RWPE2 (cell line): Measurements from ENCODE around the gene PGM3.

Source experiments
- ATAC-seq: fragments of 200-7000 bp; cut with Tn5 transposase; 3 replicates; pipeline ENCODE4 v1.9.1; 2021; ENCODE audit warnings: low read depth
- DNase-seq: peaks from one replicate; pipeline ENCODE4 v3.0.0-alpha.2; 2020; ENCODE audit warnings: low spot score
- H3K27ac ChIP-seq: fragments of 450-650 bp; 2 replicates; pipeline ENCODE4 v1.5.1; 2017; ENCODE audit warnings: mild to moderate bottlenecking; ENCODE audit not compliant: poor library complexity, severe bottlenecking
- H3K27me3 ChIP-seq: fragments of 250-450 bp; sonication (Bioruptor Pico); 2 replicates; pipeline ENCODE4 v1.5.1; 2021; ENCODE audit warnings: mild to moderate bottlenecking, moderate library complexity; ENCODE audit not compliant: insufficient read depth, poor library complexity, severe bottlenecking
- H3K36me3 ChIP-seq: fragments of 250-450 bp; sonication (Bioruptor Pico); 2 replicates; pipeline ENCODE4 v1.5.1; 2020; ENCODE audit warnings: low read depth, mild to moderate bottlenecking, moderate library complexity
- H3K4me1 ChIP-seq: fragments of 250-450 bp; sonication (Bioruptor Pico); 2 replicates; pipeline ENCODE4 v1.5.1; 2021; ENCODE audit warnings: mild to moderate bottlenecking, moderate library complexity; ENCODE audit not compliant: insufficient read depth, poor library complexity, severe bottlenecking
- H3K4me3 ChIP-seq: fragments of 250-450 bp; sonication (Bioruptor Pico); 2 replicates; pipeline ENCODE4 v1.5.1; 2021; ENCODE audit warnings: mild to moderate bottlenecking, moderate library complexity; ENCODE audit not compliant: severe bottlenecking
- H3K9me3 ChIP-seq: fragments of 250-450 bp; sonication (Bioruptor Pico); 2 replicates; pipeline ENCODE4 v1.5.1; 2021; ENCODE audit warnings: mild to moderate bottlenecking, moderate library complexity; ENCODE audit not compliant: severe bottlenecking
- CTCF ChIP-seq: fragments of 450-650 bp; IDR thresholded peaks from one replicate; pipeline ENCODE4 v1.5.1; 2017; ENCODE audit warnings: mild to moderate bottlenecking, moderate library complexity; ENCODE audit not compliant: poor library complexity, severe bottlenecking

The PGM3 gene

GRCh38 chr6:83138118-83138722 lies 54.8 kb downstream of the PGM3 start:
- no peak for DNase-seq
- peaks cover 36% of the 10 kb centered on the region for H3K36me3 ChIP-seq

DNA sequence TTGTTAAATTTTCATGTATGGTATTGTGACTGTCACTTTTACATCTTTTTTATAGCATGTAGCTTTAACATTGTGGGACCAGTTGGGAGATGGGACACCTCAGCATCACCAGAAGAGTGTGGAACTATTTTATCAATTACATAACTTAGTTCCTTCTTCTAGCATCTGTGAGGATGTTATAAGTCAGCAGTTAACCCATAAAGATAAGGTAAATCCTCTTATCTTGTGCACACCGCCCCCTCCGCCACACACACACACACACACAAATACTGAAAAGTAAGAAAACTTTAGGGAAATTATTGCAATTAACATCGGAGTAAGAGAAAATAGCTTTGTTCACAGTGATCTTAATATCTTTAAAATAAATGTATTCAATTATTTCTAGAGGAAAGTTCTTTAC lies 60.9 kb downstream of the PGM3 start:
- no peak for DNase-seq

More at GRCh38 chr6:83138118-83138722, 54.8 kb downstream of the PGM3 start:
- peak; percentile 88 for ATAC-seq
- Histone ChIP-seq H3K4me1 (peaks cover 10% of the 10 kb centered on the region), H3K4me3 (no peak overlapping the region), H3K9me3 (no peaks in the 10 kb centered on the region), H3K27ac (peak overlapping the region; percentile 29), H3K27me3 (no peaks in the 10 kb centered on the region)
- TF ChIP-seq CTCF = no peak

DNA sequence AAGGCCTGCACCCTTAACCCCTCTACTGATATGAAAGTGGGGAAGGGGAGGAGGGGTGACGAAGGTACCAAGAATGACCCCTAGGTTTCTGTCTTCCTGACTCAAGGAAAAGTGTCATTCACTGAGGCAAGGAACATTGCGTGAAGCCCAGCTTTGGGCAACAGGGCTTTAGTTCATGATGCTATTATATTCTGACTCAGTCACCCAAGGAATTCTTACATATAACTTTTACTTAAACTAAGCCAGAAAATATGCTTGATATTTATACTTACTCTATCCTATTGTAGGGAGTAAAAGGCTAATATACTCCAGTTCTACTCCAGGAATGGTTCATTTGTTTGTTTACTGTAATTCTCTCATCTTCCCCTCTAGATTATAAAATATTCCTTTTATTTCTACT lies 65.1 kb downstream of the PGM3 start:
- ATAC-seq (no peak), DNase-seq (no peak)
- H3K27me3 ChIP-seq = no peaks in the 10 kb centered on the region
- H3K9me3 ChIP-seq = no peaks in the 10 kb centered on the region
- no peak for TF ChIP-seq CTCF
- no peak overlapping the region for H3K27ac ChIP-seq
- H3K4me1 ChIP-seq = no peaks in the 10 kb centered on the region
- H3K36me3 ChIP-seq = peaks cover 65% of the 10 kb centered on the region
- no peak overlapping the region for H3K4me3 ChIP-seq

More for the DNA sequence above, 60.9 kb downstream of the PGM3 start:
- Histone ChIP-seq H3K4me1 (no peaks in the 10 kb centered on the region), H3K36me3 (peaks cover 44% of the 10 kb centered on the region), H3K4me3 (no peak overlapping the region), H3K9me3 (no peaks in the 10 kb centered on the region), H3K27me3 (no peaks in the 10 kb centered on the region), H3K27ac (no peak overlapping the region)
- no peak for ATAC-seq
- no peak for TF ChIP-seq CTCF

DNA sequence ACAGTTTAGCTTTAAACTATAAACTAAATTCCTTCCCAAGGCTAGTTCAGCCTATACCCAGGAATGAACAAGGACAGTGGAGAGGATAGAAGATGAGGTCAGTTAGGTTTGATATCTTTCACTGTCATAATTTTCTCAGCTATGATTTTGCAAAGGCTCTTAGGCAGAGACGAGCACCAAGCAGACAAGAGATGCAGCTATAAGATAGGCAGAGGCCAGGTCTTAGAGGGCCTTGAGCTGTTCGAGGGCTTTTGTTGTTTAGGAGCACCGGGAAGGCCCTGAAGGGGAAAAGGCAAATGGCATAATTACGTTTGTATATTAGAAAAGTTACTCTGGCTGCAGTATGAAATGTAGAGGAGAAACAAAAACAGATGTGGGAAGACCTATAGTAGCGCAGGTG lies 65.8 kb downstream of the PGM3 start:
- no peak for TF ChIP-seq CTCF
- no peaks in the 10 kb centered on the region for H3K4me1 ChIP-seq
- no peak for ATAC-seq
- no peaks in the 10 kb centered on the region for H3K9me3 ChIP-seq
- H3K27ac ChIP-seq = no peak overlapping the region
- DNase-seq = no peak
- H3K36me3 ChIP-seq = peaks cover 63% of the 10 kb centered on the region
- H3K4me3 ChIP-seq = no peak overlapping the region
- no peaks in the 10 kb centered on the region for H3K27me3 ChIP-seq

GRCh38 chr6:83126807-83127206 lies 66.3 kb downstream of the PGM3 start:
- Histone ChIP-seq H3K4me3 (no peak overlapping the region), H3K27me3 (no peaks in the 10 kb centered on the region), H3K36me3 (peaks cover 65% of the 10 kb centered on the region), H3K4me1 (no peaks in the 10 kb centered on the region), H3K27ac (no peak overlapping the region), H3K9me3 (no peaks in the 10 kb centered on the region)
- ATAC-seq (no peak), DNase-seq (no peak)
- TF ChIP-seq CTCF = no peak
